Hippocampal formation (tissue), 2 donors: ENCODE measurements around the gene GIGYF2.

Experiments
- DNase-seq, 2 donors: peaks; one replicate each; lab custom pipeline; 2025; lab: John Stamatoyannopoulos, UW

Gene GIGYF2

DNA sequence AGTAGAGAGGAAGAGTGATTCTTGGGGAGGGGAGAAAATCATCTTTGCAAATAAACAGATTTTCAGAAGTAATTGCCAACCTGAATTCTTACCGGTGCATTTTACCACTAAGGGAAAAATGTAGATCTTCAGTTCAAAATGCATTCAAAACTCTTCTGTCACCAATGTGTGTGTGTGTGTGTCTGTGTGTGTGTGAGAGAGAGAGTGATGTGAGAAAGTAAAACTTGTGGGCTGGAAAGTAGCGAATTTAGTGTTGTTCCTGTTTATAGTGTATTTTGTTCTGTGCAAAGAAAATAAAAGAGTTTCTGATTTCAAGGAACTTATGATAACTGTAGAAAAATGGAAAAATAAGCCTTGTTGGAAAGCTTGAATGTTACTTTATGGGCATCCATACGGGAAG, 52.2 kb downstream of the GIGYF2 start:
- no peak for DNase-seq

DNA sequence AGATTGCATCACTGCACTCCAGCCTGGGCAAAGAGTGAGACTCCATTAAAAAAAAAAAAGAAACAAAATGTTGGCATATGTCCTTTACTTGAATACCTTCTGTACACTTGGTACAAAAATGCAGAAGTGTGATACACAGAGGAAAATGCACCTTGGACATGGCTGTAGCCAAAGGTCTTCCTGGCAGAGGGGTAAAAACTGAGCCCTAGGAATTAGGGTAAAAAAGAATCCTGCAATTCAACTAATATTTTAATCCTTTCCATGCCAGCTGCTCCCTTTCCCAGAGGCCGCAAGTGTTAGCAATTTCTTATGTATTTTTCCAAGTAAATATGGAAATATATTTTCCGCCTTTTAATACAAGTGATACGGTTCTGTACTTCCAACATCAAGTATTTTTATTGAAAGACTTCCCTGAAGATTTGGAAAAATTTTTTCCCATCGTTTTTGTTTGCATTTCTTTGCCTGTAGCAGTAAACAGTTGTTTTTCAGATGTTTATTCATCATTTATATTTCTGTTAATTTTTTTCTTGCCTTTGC, 53.1 kb downstream of the GIGYF2 start:
- DNase-seq = no peak

DNA sequence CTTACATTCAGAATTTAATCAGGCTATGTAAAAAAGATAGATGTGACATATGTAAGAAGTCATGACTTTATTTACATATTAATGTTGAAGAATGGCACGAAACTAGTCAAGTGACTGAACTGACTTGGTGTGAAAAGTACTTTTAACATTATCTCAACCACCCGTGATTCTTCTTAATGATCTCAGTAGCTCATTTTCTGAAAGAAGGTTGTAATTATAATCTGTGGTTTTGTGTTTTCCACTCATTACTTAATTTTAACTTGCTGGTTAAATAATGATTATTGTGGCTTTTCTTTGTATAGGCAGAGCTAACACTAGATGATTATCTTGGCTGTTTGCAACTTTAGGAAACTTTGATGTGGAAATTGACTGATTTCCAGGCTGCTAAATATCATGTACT, 60.8 kb downstream of the GIGYF2 start:
- DNase-seq = no peak

DNA sequence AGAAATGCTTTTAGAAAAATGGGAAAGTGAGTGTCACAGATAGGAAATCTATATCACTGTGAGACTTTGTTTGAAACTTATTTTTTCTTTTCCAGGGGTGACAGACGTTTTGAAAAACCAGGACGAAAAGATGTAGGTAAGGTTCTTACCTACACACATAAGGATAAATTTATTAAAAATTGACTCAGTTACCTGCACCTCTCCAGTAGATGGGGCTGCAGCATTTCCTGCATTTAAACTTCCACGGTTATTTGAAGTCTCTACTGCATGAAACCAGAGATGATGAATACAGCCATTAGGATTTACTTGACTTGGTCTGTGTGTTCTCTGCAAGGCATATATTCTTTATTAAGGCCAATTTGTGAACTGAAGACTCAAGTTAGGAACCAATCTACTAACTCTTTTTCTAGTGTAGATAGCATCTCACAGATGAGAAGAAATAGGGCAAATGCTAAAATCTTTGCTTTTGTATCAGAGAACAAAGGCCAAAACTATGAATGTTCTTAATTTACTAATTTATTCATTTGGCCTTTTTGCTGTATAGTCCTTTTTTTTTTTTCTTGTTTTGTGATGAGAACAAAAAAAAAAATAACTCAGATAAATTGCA, 64.3 kb downstream of the GIGYF2 start:
- no peak for DNase-seq

DNA sequence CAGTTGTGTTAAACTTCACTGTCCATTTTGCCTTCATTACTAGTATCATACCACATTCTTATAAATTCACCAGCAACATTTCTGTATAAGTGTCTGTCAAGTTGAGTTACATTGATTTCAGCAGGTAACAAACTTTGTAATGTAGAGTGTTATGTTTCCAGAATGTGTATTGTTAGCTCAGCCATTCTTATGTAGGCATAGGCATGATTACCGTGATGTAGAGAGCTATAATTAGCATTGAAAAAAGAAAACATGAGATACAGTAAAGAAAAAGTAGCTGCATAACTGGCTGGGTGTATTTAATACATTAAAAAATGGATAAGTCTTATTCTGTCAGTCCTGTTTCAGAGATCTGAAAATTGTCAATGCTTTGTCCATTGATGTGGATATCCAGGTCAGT, 70.7 kb downstream of the GIGYF2 start:
- DNase-seq = no peak

DNA sequence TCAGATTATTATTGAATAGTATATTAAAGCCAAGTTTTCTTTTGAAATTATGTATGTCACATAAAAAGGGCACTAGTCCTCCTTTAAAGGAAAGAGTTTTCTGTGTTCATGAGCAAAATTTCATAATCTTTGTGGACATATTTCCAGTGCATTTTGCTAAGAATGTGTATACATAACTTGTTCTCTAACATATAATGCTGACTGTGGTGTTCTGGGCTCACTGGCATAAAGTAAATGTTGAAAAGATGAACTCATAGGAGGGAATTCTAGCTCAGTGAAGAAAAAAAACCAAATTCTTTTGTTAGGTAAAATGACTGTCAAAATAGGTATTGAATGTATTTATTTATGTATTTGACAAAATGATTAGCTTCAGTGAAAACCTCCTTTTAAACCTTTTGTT, 73.1 kb downstream of the GIGYF2 start:
- DNase-seq = no peak

DNA sequence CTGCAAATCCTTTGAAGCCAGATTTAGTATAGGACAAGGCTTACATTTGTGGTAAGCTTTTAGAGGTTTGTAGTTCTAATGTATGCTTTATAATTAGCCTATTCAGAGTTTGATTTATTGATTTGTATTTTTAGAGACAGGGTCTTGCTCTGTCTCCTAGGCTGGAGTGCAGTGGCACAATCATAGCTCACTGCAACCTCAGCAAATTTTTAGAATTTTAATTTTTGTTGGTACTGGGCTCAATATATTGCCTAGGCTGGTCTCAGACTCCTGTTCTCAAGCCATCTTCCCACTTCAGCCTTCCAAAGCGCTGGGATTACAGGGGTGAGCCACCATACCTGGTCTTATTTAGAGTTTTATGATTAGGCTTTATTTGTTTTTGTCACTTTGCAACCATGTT, 74.7 kb downstream of the GIGYF2 start:
- no peak for DNase-seq

DNA sequence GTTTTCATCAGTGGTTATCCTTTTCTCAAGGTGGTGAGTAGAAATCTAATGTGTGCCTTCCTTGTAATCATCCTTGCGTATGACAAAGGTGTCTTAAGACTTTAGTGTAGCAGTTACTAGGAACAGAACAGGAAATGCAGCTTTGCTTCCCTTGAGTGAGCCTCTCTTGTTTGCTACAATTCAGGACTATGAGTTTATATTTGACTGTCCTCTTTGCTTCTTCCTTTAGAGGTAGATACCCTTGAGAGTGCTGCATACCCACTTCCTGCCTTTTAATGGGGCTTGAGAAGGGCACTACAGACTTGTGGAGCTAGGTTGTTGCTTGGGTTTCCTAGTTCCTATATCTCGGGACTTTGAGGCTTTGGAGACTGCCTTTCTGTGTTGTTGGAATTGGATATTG, 75.4 kb downstream of the GIGYF2 start:
- no peak for DNase-seq

DNA sequence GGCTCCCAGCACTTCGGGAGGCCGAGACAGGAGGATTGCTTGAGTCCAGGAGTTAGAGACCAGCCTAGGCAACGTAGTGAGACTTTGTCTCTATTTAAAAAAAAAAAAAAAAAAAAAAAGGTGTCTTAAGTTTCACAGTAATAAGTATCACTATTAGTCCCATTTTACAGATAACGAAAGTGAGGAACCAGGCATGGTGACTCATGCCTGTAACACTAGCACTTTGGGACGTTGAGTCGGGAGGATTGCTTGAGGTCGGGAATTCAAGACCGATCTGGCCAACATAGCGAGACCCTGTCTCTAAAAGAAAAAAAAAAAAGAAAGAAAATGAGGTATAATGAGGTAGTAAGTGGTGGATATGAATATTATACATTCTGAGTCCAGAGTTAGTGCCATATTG, 76.7 kb downstream of the GIGYF2 start:
- DNase-seq = no peak

DNA sequence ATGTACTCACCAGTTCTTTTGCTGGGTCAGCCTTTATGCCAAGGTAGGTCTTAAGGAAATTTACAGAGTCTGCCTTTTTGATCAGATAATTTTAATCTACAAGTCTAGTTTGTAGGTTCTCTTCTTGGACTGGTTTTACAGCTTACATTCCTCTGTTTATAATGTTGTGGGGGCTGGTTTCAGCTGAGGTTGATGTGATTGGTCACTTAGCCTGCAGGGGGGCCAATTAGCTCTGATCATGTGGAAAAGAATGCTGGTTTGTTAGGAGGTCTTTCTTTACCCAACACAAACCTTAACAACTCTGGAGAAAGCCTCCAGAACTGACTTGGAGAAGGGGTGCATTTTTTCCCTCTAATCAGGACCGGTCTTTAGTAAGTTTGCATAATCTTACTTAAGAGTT, 79.3 kb downstream of the GIGYF2 start, which contains the start of gene KCNJ13:
Gene KCNJ13, minus strand, starts transcription at position 131 of the 400 bp plus-strand sequence. CDS start 5,203 bp downstream, outside the sequence.
- no peak for DNase-seq

DNA sequence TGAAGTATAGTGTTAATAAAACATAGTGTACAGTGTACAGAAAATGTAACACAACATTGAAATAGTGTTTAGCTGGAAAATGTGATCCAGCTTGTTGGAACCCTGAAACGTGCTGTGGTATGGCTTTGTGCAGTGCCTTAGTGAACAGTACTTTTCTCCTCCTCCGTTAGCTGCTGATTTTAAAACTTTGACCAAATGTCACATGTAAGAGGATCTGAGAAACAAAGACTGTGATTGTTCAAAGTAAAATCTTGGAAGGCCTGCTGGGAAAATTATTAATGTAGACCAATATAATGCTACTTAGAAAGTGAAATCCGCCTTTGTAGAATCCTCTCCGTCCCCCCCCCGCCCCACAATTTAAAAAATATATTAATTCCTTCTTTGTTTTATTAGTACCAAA, 80.1 kb downstream of the GIGYF2 start:
- DNase-seq = no peak

DNA sequence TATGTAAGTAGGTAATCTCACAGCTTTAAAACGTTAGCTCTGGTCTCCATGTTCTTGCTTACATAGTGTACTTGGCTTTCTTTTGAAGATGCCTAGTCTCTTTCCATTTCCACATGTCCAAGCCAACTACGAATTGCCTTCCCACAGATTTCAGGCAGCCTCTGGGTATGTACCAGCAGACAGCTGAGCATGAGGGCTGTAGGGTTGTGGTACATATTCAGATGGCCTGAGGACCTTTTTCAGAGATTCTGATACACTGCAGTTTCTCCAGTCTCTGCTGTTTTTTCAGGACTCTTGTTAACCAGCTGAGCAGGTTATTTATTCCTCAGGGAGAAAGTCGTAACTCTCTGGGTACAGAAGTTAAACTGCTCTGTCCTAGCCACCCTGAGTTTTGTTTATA, 82.3 kb downstream of the GIGYF2 start:
- no peak for DNase-seq

DNA sequence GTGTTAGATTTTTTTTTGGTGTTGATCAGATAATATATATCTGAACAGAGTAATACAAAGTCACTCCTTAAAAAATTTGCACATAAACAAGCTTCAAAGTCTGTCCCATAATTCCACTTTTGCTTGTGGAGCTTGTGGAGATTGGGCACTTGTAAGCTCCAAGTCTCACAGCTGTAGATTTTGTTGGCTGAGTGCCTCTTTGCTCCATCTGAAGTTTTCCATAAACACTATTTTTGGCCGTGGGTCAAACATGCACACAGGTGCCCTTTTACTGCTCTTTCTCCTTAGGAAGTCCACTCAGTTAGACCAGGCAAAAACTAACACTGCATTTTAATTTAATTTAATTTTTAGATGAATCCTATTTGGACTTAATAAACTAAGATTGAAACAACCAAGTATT, 82.8 kb downstream of the GIGYF2 start:
- DNase-seq = no peak

DNA sequence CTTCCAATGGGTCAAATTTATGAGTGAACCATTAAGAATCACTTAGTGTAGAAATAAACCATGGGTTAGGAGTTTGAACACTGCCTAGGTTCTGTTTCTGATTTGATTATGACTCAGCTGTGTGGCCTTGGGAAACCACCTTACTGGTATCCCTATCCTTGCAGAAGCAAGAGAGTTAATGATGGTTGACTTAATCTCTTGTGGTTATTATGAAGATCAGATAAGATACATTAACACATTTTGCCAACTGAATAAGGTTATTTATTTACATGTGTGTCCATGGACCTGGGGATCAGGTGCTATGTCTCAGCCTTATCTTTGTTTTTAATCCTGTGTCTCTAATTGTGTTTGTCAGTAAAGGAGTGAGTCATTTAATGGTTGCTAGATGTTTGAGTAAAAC, 84.6 kb downstream of the GIGYF2 start:
- DNase-seq = no peak

DNA sequence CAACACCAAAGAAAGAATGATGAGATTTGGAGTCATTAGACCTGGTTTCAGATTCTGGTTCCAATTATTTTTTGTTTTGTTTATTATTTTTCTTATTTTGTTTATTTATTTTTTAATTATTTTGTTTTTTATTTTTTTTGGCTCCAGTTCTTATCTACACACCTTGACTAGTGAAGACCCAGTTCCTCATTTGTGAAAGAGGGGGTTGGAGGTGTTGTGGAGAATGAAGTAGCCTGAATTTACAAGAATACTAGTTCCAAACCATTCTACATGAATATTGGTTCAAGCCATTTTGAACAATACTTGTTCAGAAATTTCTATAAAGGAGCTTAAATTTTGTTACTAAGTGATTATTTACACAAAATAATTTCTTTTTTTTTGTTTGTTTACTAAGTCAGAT, 86.1 kb downstream of the GIGYF2 start:
- DNase-seq = no peak

DNA sequence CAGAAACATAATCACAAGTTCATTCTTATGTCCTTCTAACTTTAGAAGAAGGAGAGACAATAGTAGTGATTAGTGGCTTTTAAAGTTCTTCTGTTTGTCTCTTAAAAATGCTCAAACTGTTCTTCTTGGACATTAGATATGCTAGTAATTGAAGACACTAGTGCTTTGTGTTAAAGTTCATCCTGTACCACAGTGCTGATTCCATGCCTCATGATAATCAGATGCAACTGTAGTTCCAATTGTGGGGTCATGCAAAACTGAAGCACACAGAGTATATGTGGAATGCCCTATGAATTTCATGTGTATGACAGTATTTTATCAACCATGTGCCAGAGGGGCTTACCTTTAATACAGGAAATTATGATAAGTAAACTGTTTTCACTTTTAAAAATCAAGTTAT, 90.7 kb downstream of the GIGYF2 start:
- DNase-seq = no peak

DNA sequence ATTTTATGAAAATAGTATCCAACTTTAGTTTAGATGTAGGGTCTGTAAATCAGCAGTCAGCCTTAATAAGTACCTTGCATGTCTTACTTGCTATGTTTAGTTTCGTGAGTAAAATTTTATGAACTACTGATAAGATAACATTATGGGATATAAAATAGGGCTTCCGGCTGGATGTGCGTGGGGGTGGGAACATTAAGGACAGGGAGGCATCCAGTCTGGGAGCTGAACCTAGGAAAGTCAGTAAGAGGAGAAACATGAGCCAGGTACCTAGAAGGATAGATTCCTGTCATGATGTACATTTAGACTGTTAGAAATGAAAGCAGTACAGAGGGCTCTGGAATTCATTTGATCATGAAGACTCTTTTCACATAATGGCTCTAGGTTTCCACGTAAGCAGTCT, 92.0 kb downstream of the GIGYF2 start:
- DNase-seq = no peak

DNA sequence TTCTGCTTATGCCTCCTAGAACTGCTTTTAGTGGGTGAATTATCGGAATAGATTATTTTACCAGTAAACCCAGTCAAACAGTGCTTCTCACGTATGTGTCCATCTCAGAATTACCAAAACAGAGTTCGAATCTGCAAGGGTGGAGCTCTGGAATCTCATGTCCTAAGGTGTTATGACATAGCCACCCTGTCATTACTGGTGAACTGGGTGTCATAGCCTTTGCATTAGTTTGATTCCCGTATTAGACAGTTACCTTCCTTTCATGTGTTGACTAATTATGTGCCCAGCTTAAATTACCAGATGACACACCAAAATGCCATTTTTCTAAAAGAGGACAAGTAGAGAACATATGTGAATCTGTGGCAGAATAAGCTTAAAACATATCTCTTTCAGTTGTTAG, 94.4 kb downstream of the GIGYF2 start:
- no peak for DNase-seq

DNA sequence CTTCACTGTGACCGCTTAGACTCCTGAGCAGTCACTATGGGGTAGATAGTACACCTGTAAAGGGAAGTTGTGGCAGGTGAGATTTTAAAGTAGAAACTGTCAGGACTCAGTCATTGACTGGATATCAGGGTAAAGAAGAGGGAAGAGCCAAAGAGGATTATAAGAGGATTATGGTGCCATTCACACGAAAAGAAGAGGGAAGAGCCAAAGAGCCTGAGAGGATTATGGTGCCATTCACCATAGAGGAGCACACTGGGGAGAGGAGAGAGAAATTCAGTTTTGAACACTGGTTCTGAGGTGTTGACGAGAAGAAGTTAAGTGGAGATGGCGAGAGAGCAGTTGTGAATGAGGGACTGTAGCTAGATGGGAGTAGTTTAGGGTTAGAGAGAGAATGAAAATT, 96.1 kb downstream of the GIGYF2 start:
- no peak for DNase-seq

DNA sequence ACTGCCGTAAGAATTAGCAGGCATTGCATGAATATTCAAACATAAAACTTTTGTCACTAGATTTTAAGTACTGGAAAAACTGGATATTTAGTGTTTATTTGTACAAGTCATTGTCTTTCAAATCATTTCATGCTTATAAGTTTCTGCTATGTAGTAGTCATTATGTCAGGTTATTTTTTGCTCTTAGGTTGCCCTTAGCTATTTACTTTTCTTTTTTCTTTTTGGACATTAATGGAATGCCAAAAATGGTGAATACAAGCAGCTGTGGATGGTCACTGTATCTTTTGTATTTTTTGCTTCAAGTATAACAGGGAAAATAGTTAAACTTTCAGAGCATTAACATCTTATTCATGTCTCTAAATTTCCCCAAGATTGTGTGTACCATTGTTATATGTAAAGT, 97.8 kb downstream of the GIGYF2 start:
- no peak for DNase-seq

DNA sequence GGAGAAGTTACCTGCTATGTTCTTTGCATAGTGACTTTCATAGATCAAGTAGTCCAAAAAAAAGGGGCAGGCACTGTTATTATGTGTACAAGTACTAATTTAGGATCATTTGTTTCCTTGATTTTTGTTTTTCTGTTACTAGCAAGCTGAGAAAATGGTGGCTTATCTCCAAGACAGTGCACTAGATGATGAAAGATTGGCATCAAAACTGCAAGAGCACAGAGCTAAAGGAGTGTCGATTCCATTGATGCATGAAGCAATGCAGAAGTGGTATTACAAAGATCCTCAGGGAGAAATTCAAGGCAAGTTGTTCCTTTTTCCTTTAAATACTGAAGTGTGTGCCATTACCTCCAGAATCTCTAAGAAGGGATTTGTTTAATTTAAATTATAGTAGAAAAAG, 98.8 kb downstream of the GIGYF2 start:
- no peak for DNase-seq

DNA sequence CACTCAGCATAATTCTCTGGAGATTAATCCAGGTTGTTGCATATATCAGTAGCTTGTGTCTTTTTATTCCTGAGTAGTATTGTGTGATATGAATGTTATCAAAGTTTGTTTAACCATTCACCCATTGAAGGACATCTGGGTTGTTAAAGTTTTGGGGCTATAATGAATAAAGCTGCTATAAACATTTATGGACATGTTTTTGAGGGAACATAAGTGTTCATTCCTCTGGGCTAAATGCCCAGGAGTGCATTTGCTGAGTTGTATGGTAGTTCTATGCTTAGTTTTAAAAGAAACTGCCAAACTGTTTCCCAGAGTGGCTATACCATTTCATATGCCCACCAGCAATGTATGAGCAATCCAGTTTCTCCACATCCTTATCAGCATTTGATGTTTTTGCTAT, 101.1 kb downstream of the GIGYF2 start:
- no peak for DNase-seq

DNA sequence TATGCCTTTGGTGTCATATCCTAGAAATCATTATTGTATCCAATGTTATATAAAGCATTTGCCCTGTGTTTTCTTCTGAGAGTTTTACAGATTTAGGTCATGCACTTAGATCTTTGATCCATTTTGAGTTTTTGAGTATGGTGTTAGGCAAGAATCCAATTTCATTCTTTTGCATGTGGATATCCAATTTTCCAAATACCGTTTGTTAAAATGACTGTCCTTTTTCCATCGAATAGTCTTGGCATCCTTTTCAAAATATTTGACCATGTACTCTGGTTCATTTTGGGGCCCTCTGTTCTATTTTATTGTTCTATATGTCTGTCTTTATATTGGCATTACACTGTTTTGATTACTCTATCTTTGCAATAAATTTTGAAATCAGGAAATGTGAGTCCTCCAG, 103.0 kb downstream of the GIGYF2 start:
- no peak for DNase-seq

DNA sequence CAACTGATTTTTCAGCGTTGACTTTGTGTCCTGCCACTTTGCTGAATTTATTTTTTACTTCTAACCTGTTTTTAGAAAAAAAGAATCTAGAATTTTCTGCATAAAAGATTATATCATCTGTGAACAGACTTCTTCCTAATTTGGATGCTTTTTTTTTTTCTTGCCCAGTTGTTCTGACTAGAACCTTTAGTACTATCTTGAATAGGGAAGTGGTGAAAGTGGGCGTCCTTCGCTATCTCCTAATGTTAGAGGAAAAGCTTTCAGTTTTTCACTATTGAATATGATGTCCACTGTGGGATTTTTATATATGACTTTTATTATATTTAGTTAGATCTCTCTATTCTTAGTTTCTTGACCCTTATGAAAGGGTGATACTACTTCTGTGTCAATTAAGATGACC, 105.0 kb downstream of the GIGYF2 start:
- DNase-seq = no peak
